GM12878 (cell line): ENCODE data around the gene PITRM1.

Experiments
- NFIC ChIP-seq: IDR thresholded peaks from 2 replicates; pipeline ENCODE4 v1.6.1; 2012; ENCODE audit warnings: low read depth, mild to moderate bottlenecking, inconsistent platforms, low read length, moderate library complexity
- NRF1 ChIP-seq: conservative IDR thresholded peaks from 2 replicates; pipeline ENCODE4 v1.6.1; 2011; ENCODE audit warnings: mild to moderate bottlenecking, low read depth, low read length, improper control_type of control experiment
- TAF1 ChIP-seq: IDR thresholded peaks from 2 replicates; pipeline ENCODE4 v1.6.1; 2011; ENCODE audit warnings: mild to moderate bottlenecking, low read depth, low read length, borderline replicate concordance
- TF ChIP-seq, protein P1 (sequence below): fragments of 450-650 bp; IDR thresholded peaks from 2 replicates; pipeline ENCODE4 v1.6.1; 2014; ENCODE audit warnings: mild to moderate bottlenecking

DNA sequence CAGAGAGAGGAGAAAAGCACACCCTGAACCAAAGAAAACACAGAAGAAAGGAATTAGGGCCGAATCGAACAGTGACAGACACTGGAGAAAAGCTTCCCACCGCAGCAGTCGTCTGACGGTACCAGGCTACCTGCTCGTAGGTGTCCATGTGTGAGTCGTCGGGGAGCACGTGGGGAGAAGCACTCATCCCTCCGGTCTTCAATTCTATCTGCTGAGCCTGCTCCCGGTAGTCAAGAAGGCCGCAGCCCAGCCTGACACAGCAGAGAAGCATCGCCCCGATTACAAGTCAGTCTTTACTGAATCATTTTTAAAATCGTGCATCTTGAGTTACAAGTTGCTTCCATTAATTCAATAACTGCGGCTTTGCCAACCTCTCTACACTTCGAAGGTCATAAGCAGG lies 24.5 kb downstream of the PITRM1 start:
- TF ChIP-seq NFIC (no peak), TAF1 (no peak), NRF1 (no peak)
- TF ChIP-seq, protein P1, sequence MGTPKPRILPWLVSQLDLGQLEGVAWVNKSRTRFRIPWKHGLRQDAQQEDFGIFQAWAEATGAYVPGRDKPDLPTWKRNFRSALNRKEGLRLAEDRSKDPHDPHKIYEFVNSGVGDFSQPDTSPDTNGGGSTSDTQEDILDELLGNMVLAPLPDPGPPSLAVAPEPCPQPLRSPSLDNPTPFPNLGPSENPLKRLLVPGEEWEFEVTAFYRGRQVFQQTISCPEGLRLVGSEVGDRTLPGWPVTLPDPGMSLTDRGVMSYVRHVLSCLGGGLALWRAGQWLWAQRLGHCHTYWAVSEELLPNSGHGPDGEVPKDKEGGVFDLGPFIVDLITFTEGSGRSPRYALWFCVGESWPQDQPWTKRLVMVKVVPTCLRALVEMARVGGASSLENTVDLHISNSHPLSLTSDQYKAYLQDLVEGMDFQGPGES = no peak
